SU-DHL-6 (cell line): ENCODE data around the gene BRAP.

Source experiments
- EZH2phosphoT487 ChIP-seq: fragments of 200-600 bp; sonication (generic), shearing (Covaris generic); conservative IDR thresholded peaks from 2 replicates; pipeline ENCODE4 v1.6.1; 2018; ENCODE audit warnings: mild to moderate bottlenecking, antibody characterized with exemption, low read length, moderate library complexity, mixed read lengths
- TF ChIP-seq, protein P1 (sequence below): fragments of 200-600 bp; sonication (generic); IDR thresholded peaks from one replicate; pipeline ENCODE4 v1.5.1; 2017; ENCODE audit warnings: antibody characterized with exemption, mild to moderate bottlenecking, low read length, moderate library complexity; ENCODE audit not compliant: insufficient read depth, poor library complexity, severe bottlenecking

DNA sequence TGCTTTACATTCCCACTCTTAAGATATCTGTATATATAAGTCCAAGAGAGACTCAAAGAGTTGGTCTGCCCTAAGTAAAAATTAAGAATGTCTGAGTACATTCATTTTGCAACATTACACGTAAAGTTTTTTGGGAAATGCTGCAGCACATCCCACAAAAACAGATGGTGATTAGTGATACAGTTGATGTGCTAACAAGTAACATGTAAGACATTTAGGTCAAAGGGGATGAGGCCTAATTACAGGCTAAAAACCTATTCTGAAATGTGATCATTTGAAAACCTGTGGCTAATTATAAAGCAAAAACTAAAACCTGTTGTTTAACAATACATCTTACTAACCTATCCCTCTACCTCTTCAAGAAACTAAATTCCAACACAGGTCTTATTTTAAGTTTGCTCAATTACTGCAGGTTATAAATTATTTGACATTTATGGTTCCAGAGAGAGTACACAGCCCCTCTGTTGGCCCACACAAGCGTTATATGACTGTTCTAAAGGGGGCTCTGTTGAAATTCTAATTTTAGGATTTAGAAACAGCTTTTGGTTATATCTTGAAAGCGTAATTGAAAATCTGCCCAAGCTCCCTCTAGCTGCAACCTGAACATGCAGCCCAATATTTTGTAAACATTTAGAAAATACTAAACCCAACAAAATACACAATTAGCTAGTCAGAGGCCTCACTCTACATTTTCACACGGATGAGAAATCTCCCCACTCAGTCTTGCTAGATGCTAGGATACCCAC, 42.9 kb downstream of the BRAP start:
- TF ChIP-seq, protein P1, sequence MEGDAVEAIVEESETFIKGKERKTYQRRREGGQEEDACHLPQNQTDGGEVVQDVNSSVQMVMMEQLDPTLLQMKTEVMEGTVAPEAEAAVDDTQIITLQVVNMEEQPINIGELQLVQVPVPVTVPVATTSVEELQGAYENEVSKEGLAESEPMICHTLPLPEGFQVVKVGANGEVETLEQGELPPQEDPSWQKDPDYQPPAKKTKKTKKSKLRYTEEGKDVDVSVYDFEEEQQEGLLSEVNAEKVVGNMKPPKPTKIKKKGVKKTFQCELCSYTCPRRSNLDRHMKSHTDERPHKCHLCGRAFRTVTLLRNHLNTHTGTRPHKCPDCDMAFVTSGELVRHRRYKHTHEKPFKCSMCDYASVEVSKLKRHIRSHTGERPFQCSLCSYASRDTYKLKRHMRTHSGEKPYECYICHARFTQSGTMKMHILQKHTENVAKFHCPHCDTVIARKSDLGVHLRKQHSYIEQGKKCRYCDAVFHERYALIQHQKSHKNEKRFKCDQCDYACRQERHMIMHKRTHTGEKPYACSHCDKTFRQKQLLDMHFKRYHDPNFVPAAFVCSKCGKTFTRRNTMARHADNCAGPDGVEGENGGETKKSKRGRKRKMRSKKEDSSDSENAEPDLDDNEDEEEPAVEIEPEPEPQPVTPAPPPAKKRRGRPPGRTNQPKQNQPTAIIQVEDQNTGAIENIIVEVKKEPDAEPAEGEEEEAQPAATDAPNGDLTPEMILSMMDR, result no peak
- no peak for TF ChIP-seq EZH2phosphoT487
